MCF 10A (cell line): Measurements from ENCODE around the gene SLC6A19. TPM values are rescaled to one million over a fixed set of nuclear protein-coding genes. Genes with fewer than 3 reads are reported as not detected.

Source experiments
- BruUV-seq: library from RNA; stranded (reverse); fragments of 400-500 nt; replicated peaks from 2 replicates; lab custom pipeline; 2021; lab: Mats Ljungman, UMichigan
- CTCF ChIA-PET: fragments of 300-600 bp; sonication (Branson Sonifier 250); formaldehyde crosslinking; extraction: SDS; loops from one replicate; lab custom pipeline; 2021; ENCODE audit warnings: antibody characterized with exemption, inconsistent platforms; lab: Yijun Ruan, JAX
- POLR2A ChIA-PET: fragments of 300-600, 350-650 bp; sonication (Branson Sonifier 250); formaldehyde crosslinking; extraction: SDS; loops from one replicate; lab custom pipeline; 2020; ENCODE audit warnings: antibody characterized with exemption, inconsistent platforms; lab: Yijun Ruan, JAX
- DNase-seq: peaks from one replicate; pipeline ENCODE4 v3.0.0-alpha.2; 2018; ENCODE audit not compliant: unreplicated experiment
- H3K27ac Mint-ChIP-seq: one replicate; pipeline ENCODE4 v1.8.0; 2022; ENCODE audit warnings: mild to moderate bottlenecking, low read depth, mixed read lengths; ENCODE audit not compliant: unreplicated experiment
- H3K27me3 Mint-ChIP-seq: one replicate; pipeline ENCODE4 v1.8.0; 2022; ENCODE audit warnings: mixed read lengths; ENCODE audit not compliant: insufficient read depth, unreplicated experiment
- H3K36me3 Mint-ChIP-seq: one replicate; pipeline ENCODE4 v1.8.0; 2022; ENCODE audit warnings: mild to moderate bottlenecking, moderate library complexity, mixed read lengths; ENCODE audit not compliant: insufficient read depth, unreplicated experiment
- H3K4me1 Mint-ChIP-seq: one replicate; pipeline ENCODE4 v1.8.0; 2022; ENCODE audit warnings: mixed read lengths; ENCODE audit not compliant: insufficient read depth, unreplicated experiment
- H3K4me3 Mint-ChIP-seq: one replicate; pipeline ENCODE4 v1.8.0; 2022; ENCODE audit warnings: mild to moderate bottlenecking, moderate library complexity, mixed read lengths; ENCODE audit not compliant: unreplicated experiment
- H3K9me3 Mint-ChIP-seq: one replicate; pipeline ENCODE4 v1.8.0; 2022; ENCODE audit warnings: mixed read lengths; ENCODE audit not compliant: unreplicated experiment
- CTCF ChIP-seq: fragments of 200-600 bp; IDR thresholded peaks from one replicate; pipeline ENCODE4 v1.8.0; 2022; ENCODE audit warnings: antibody characterized with exemption, mild to moderate bottlenecking; ENCODE audit not compliant: unreplicated experiment
- intact Hi-C: fragments of 100-400 bp; cut with micrococcal nuclease; formaldehyde crosslinking; loops from 2 replicates; pipeline ENCODE4 v1.14.1; 2022
- total RNA-seq: library from RNA; stranded (reverse); gene quantifications from 2 replicates; pipeline ENCODE4 v1.2.3, GENCODE V29; 2022

Gene SLC6A19
- total RNA-seq, 1 experiment from 2014 or later: not detected

GRCh38 chr5:1202026-1202797 lies 817 bp downstream of the SLC6A19 start:
- BruUV-seq: no TSS peak
- intact Hi-C loops: loop anchor here (10.0 kb wide), 1 partner anchor 143 kb away; the partner anchor contains the start of gene CLPTM1L
- Mint-ChIP-seq H3K36me3 (no peaks in the 10 kb centered on the region), H3K27me3 (peaks cover 29% of the 10 kb centered on the region), H3K27ac (no peak overlapping the region), H3K4me1 (no peaks in the 10 kb centered on the region), H3K4me3 (no peak overlapping the region), H3K9me3 (no peaks in the 10 kb centered on the region)
- TF ChIP-seq CTCF: no peak
- CTCF ChIA-PET: interaction anchor here (1.3 kb wide), 1 partner anchor 35 kb away, joined by 3 read pairs; no protein-coding TSS in a partner anchor
- POLR2A ChIA-PET: no interaction called here
- DNase-seq: no peak

- Mint-ChIP-seq H3K36me3 (no peaks in the 10 kb centered on the region), H3K9me3 (no peaks in the 10 kb centered on the region), H3K27ac (no peak overlapping the region), H3K4me1 (no peaks in the 10 kb centered on the region), H3K27me3 (peaks cover 35% of the 10 kb centered on the region), H3K4me3 (no peak overlapping the region)
- ChIA-PET CTCF (interaction anchor here (1.3 kb wide), 1 partner anchor 35 kb away, joined by 3 read pairs; no protein-coding TSS in a partner anchor), POLR2A (no interaction called here)
- intact Hi-C loops: loop anchor here (10.0 kb wide), 1 partner anchor 142 kb away; the partner anchor contains the start of gene CLPTM1L
- TF ChIP-seq CTCF: no peak
- no TSS peak for BruUV-seq
- no peak for DNase-seq
These were observed 1.4 kb downstream of the SLC6A19 start for GRCh38 chr5:1202798-1203185.

- no peaks in the 10 kb centered on the region for H3K4me1 Mint-ChIP-seq
- intact Hi-C loops: loop anchor here (10.0 kb wide), 1 partner anchor 141 kb away; the partner anchor contains the start of gene CLPTM1L
- H3K27ac Mint-ChIP-seq: no peak overlapping the region
- ChIA-PET POLR2A (no interaction called here), CTCF (interaction anchor here (1.3 kb wide), 1 partner anchor 36 kb away, joined by 3 read pairs; no protein-coding TSS in a partner anchor)
- no peaks in the 10 kb centered on the region for H3K9me3 Mint-ChIP-seq
- peaks cover 38% of the 10 kb centered on the region for H3K27me3 Mint-ChIP-seq
- no TSS peak for BruUV-seq
- TF ChIP-seq CTCF: no peak
- no peak for DNase-seq
- no peaks in the 10 kb centered on the region for H3K36me3 Mint-ChIP-seq
- H3K4me3 Mint-ChIP-seq: no peak overlapping the region
These were observed 2.0 kb downstream of the SLC6A19 start for GRCh38 chr5:1203311-1203967.
